GM18870 (cell line): ENCODE results near the gene ZNF653.
"Not testable (repeated sequence)": the region's sequence is repeated elsewhere in the genome, so short reads cannot be mapped to it uniquely, and the experiment has no call there.

Source experiments
- ATAC-seq: cut with Tn5 transposase; IDR thresholded peaks from one replicate; pipeline ENCODE4 v1.9.1; 2021; ENCODE audit warnings: moderate library complexity; ENCODE audit not compliant: unreplicated experiment

Gene ZNF653

DNA sequence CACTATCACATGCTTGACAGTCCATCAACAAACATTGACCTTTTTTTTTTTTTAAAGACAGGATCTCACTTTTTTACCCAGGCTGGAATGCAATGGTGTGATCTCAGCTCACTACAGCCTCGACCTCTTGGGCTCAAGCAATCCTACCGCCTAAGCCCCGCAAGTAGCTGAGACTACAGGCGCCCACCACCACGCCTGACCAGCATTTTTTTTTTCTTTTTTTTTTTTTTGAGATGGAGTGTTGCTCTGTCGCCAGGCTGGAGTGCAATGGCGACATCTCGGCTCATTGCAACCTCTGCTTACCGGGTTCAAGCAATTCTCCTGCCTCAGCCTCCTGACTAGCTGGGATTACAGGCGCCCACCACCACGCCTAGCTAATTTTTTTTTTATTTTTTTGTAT, 46.7 kb downstream of the ZNF653 start:
- ATAC-seq, result not testable (repeated sequence)

DNA sequence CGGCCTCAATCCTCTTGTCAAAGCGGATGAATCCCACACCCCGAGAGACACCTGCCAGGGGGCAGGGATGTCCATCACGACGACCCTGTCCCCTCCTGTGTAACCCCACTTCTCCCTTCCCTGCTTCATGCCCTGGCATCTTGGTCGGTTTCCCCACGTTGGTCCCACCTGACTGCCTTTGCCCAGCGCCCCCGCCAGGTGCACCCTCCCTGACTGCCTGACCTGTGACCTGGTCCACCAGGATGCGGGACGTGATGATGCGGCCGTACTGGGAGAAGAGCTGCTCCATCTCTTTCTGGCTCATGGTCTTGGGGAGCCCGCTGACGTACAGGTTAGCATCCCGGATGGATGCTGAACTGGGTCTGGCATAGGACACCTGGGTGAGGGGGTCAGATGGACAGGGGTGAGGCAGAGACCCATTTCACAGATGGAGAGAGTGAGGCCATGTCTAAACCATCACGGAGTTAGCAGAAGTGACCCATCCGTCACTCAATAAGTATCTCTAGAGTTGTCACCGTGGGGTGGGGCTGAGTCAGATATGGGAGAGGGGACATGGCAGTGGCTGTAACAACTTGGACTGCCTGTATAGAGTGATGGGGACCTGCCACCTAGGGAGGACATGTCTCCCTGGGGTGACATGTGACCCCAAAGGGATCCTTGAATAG, 47.3 kb downstream of the ZNF653 start:
- ATAC-seq, result no peak

DNA sequence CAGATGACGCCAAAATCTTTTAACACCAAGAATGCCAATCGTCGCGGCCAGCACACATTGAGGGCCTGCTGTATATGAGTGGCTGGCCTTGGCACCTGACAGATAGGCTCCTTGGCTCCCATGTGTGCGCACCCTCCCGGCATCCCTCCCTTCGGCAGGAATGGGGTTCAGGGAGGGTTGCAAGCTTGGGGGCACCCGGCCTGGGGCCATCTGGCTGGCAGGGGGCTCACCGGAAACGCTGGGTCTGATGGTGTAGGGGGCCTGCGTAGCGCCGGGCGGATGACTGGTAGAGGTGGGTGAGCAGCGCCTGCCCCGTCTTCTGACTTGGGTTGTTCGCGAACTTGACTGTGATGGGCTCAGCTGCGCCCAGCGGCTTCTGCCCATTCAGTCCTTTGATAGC, 47.8 kb downstream of the ZNF653 start:
- no peak for ATAC-seq

DNA sequence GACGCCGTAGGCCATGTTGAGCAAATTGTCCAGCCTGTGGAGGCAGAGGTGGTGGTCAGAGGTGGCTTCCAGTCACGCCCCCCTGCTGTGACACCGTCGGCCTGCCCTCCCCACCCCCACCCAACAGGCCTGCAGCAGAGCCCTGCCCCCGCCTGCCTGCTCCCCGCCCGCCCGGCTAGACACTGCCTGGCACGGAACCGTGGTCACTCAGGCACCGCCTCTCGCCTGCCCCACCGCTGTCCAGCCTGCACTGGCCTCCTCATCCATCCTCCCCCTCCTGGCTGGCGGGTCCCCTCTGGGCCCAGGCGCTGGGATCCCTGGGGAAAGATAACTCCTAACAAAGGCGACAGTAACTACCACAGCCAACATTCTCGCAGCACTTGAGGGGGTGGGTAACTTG, 48.5 kb downstream of the ZNF653 start:
- no peak for ATAC-seq

DNA sequence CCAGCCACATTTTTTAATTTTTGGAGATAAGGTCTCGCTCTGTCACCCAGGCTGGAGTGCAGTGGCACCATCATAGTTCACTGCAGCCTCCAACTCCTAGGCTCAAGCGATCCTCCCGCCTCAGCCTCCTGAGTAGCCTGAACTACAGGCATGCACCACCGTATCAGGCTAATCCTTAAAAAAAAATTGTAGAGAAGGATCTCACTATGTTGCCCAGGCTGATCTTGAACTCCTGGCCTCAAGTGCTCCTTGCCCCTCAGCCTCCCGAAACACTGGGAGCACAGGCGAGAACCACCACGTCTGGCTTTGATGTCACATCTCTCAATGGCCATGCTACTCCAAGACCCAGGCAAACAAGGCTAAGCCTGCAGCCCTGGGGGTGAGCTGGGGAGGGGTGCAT, 49.0 kb downstream of the ZNF653 start:
- no peak for ATAC-seq

DNA sequence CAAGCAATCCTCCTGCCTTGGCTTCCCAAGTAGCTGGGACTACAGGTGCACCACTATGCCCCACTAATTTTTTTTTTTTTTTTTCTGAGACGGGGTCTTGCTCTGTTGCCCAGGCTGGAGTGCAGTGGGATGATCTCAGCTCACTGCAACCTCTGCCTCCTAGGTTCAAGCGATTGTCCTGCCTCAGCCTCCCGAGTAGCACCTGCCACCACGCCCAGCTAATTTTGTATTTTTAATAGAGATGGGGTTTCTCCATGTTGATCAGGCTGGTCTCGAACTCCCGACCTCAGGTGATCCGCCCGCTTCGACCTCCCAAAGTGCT, 50.4 kb downstream of the ZNF653 start:
- ATAC-seq, result not testable (repeated sequence)

DNA sequence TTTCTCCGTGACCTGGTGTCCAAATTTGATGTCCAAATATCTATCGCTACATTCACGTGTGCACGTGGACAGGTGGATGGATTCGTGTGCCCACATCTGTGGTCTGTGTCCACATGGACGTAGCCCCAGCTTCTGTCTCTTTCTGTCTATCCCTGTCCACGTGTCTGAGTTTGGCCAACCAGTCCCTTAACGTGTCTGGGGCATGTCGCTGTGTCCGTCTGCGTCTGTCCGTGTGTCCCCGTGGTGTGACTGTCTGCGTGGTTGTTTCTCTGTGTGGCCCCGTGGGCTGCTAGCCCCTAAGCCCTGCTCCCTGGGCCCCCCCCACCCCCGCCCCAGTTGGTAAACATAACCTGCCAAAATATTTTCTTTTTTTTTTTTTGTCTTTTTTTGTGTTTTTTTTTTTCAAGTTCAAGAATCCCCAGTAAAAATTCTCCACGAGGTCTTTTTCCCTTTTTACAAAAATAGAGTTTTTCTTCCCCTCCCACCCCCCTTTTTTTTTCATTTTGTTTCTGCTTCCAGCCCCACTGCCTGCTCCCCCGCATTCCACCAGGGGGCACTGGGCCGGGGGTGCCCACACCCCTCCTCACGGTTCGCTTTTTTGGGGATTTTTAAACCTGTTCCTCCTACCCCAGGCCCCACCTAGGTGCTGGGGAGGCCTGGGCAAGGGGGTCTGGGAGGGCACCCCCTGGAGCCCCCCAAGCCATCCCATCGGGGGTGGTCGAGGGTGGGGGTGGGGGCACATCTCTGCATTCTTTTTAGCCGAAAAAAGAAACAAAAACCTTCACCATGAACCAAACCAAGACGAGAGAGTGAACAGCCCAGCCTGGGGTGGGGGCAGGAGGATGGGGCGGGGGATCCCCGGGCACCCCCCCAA, 51.9 kb downstream of the ZNF653 start:
- no peak for ATAC-seq

DNA sequence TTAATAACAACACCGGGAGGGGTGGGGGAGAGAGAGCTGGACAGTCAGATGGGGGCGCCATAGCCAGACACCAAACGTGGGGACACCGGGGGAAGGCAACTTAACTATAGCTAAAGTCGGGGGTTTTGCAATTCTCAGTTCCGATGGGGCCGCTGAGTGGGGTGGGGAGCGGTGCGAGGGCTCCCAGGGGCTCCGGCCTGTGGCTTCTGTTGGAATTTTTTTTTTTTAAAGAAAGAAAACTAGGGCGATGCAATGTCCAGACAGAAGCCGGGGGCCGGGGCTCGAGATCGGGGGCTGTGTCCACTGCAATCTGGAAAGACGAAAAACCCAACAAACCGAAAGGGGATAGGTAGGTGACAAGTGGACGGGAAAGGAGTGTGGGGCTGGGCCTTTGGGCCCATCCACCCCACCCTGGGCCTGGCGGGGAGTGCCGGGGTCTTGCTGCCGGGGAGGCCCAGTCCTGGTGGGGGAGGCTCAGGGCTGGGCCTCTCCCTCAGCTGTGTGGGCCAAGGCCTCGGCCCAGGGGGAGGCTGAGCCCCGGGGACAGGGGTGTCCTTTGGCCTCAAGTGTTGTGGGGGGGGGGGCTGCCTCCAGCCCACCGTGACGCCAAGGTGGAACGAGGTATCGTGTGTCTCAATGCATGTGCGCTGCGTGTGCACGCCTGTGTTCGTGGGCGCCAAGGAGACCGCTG, 52.9 kb downstream of the ZNF653 start:
- ATAC-seq, result no peak

DNA sequence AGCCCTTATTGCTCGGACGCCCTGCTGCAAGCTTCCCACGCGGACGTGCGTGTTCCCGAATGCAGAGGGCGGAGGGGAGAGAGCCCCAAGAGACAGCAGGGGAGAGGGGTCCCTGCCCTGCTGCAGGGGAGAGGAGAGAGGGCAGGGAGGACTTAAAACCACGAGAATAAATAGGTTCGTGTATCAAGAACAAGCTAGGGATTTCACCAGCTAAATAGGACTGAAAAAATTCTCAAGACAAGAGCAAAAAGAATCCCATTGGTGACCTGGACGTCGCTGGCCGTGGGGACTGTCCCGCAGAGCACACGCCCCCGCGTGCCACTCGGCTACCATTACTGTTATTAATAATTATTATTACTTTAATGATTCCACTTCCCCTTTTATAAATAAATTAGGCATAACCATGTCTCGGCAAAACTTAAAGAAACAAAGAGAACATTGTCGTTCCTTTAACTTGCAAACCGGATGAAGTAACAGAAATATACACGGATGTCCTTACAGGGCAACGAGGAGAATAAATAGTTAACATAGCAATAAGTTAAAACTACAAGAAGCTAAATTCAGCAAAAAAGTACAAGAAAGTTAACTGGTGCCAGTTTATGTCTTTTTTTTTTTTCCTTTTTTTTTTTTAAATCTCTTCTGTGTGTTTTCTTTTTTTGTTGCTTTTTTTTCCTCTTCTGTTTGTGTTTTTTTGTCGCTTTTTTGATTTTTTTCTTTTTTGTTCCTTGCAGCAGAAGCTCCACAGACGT, 53.6 kb downstream of the ZNF653 start:
- no peak for ATAC-seq

DNA sequence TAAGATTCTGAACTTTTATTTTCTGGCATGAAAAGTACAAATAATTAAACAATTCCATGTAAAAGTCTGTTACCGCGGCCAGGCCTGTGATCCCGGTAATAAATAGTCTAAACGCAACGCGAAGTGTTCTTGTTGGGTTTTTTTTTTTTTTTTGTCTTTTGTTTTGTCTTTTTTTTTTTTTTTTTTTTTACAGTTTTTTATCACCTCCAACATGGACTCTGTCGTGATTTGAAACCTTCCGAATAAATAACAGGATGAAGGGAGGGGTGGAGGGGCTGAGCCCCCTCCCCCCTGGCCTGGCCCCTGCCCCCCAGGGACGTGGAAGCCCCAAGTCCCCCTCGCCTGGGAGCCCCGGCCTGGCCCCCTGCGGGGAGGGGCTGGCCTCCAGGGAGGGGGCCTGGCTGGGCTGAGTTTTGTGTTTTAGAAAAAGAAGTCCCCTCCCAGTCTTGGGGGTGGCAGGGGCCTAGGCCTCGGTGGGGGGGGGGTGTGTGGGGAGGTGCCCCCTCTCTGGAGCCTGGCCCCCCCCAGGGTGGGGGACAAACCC, 54.2 kb downstream of the ZNF653 start:
- ATAC-seq, result no peak

DNA sequence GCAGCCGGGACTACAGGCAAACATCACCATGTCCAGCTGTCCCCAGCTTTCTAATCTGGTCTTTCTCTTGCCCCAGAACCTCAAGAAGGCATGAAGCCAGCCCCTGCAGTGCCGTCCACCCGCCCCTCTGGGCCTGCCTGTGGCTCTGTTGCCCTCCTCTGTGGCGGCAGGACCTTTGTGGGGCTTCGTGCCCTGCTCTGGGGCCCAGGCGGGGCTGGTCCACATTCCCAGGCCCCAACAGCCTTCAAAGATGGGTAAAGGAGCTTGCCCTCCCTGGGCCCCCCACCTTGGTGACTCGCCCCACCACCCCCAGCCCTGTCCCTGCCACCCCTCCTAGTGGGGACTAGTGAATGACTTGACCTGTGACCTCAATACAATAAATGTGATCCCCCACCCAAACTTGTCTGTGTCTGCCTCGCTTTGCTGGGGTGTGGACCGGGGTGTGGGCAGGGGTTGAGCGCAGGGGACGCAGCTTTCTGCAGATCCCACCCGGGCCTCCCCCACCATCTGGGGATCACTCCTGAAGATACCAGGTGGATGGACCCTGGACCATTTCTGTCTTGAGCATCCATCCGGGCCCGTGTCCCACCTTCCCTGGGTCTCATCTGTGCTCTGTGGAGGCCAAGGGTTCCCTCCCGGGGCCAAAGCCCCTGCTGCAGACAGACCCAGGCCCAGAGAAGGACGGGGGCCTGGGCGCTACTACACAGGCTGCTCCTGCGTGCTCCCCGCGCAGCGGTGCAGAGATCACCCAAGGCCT, 54.9 kb downstream of the ZNF653 start:
- ATAC-seq, result no peak

DNA sequence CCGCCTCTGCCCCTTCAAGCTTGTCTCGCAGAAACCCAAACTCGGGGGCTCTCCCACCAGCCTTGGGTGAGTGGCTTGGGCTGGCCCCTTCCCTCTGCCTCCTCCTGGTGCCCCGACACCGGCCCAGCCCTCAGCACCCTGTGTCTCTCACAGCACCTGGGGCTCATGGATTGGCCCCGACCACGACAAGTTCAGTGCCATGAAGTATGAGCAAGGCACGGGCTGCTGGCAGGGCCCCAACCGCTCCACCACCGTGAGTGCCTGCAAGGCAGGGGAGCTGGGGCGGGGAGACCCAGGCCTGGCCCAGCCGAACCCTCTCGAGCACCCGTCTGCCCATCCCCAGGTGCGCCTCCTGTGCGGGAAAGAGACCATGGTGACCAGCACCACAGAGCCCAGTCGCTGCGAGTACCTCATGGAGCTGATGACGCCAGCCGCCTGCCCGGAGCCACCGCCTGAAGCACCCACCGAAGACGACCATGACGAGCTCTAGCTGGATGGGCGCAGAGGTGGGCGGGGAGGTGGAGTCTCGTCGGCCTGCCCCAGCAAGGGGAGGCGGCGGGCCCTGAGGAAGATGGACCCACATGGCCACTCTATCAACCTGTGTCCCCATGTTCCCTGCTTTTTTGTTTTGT, 56.6 kb downstream of the ZNF653 start:
- ATAC-seq, result no peak

DNA sequence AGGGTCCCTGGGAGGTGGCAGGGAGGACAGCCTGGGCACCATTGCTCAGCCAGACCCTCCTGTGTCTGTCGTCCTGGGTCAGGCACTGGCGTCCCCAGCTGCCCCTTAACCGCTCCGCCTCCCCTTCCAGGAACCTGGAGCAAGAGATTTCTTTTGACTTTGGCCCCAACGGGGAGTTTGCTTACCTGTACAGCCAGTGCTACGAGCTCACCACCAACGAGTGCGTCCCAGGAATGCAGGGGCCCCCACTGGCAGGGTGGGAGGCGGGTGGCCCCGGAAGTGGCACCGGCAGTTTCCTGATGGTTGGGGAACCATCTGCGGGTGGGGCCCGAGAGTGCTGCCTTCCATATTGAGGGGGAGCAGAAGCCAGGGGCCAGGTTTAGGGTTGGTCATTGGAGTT, 57.2 kb downstream of the ZNF653 start:
- no peak for ATAC-seq

DNA sequence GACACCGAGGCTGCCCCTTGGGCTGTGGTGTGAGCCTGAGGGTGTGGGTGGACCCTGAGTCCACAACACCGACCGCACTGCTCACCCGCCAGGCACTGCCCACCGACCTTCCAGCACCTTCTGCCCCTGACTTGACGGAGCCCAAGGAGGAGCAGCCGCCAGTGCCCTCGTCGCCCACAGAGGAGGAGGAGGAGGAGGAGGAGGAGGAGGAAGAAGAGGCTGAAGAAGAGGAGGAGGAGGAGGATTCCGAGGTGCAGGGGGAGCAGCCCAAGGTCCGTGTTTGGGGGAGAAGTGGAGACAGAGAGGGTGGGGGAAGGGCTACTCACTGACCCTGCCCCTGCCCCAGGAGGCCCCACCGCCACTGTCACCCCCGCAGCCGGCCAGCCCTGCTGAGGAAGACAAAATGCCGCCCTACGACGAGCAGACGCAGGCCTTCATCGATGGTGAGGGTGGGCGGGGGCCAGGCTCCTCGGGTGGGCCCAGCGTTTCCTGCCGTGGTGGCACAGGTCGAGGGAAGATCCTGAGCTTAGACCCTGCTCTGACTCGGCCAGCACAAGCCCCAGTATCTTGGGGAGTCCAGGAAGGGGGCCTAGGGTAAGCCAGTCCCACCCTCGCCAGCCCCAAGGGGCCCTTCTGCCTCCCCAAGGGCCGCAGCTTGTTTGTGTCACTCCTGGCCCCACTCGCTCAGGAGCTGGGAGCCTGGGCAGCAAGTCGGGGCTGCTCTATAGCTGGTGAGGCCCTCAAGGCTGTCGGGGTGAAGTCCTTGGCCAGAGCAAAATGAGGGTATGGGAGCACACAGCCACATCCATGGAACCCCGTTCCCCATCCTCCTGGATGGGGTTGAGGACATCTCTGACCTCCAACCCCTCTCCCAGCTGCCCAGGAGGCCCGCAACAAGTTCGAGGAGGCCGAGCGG, 58.0 kb downstream of the ZNF653 start:
- ATAC-seq, result no peak

DNA sequence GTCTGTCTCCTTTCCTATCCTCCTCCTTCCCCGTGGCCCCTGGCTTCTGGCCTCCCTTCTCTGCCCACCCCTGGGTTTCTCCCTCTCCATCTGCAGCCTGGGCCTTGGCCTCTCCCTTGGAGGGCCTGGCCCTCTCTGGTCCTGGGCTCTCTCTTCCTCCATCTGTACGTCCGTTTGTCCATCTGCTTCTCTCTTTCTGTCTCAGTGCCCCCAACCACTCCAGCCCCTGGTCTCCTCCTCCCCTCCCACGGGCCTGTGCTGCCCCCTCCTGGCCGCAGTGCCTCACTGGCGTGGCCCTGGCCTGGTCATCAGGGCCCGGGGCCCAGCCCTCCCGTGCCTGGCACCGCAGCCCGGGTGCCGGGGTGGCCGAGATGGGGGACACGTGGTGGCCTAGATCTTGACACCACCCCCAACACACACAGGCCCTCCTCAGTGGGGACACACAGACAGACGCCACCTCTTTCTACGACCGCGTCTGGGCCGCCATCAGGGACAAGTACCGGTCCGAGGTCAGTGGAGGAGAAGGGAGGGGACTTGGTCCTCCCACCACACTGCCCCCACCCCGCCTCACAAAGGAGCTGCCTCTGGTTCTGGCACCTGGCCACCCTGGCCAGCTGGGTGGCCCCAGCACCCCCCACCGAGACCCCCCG, 58.9 kb downstream of the ZNF653 start:
- ATAC-seq, result no peak

DNA sequence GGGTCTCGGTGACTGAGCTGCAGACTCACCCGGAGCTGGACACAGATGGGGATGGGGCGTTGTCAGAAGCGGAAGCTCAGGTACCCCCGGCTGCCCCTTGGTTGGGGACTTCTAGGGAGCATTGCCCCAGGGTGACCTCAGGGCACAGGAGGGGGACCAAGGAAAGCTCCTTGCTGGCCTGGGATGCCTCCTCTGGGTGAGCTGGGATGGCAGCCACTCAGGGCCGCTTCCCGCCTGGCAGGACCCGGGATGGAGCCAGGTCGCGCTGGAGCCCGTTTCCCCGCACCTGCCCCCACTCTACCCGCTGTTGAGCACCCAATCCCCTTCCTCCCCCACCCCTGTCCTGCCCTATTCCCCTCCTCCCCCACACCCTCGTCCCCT, 59.4 kb downstream of the ZNF653 start:
- no peak for ATAC-seq

DNA sequence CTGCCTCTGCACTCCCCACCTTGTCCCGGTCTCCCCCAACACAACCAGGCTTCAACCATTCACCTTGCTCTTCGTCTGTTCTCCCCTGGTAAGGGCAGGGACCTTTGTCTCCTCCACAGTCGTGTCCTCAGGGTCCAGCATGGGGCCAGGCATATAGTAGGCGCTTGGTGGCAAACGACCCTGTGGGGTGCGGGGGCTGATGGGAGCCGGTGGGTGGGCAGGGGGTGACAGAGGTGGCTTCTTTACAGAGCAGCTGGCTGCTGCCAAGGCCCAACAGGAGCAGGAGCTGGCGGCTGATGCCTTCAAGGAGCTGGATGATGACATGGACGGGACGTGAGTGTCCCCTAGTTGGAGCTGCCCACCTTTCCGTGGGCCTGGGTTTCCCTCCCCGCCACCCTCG, 60.5 kb downstream of the ZNF653 start:
- no peak for ATAC-seq

DNA sequence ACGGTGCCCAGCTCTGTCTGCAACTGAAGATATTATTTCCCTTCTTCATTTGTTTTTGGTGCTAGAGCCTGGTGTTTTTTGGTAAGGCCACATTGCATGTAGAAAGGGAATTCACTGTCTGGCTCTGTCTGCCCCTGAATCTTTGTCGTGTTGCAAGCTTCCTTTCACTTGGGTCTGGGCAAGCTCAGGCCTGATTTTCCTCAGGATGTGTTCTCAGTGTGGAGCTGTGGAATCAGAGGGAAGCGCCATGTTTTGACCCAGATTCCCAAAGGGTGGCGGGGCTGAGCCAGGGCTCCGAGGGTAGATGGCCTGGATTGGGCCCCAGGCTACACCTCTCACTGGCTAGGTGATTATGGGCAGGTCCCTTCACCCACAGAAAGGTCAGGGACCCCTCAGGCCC, 61.6 kb downstream of the ZNF653 start:
- ATAC-seq, result no peak
